GM19467 (cell line): ENCODE data around the gene NFKBIB.
"Not testable (repeated sequence)": the region's sequence is repeated elsewhere in the genome, so short reads cannot be mapped to it uniquely, and the experiment has no call there.

Source experiments
- ATAC-seq: cut with Tn5 transposase; IDR thresholded peaks from one replicate; pipeline ENCODE4 v1.9.1; 2021; ENCODE audit warnings: mild to moderate bottlenecking, moderate library complexity; ENCODE audit not compliant: unreplicated experiment

NFKBIB gene

GRCh38 chr19:38899447-38900201, at the start of gene NFKBIB, which contains the start of gene SIRT2:
Gene NFKBIB (plus strand): TSS chr19:38899969. CDS start chr19:38900033, 64 bp downstream.
Gene SIRT2 (minus strand): TSS chr19:38899618. CDS start chr19:38899521, 97 bp downstream.
- peak; percentile 90 for ATAC-seq

DNA sequence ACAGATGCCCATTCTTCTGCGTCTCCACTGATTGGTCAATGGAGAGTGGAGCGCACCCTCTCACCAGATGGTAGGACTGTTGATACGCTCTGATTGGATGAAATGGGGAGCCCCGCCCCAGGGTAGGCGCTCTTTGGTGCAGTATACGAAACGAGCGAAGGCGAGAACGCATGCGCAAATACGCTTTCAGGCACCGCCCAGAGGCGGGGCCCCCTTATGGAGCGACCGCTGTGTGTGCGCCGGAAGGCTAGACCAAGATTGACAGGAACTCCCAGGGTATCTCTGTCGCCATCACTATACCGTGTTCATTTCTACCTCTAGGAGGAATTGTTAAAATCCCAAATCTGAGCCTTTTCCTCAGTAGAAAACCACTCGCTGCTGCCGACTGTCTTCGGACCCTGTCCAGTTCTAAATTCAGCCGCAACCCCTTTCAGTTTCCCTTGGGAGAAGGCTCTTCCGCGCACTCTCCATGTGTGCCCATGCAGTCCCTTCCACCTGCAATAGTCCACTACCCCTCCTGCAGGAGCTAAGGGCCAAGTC, 49.3 kb upstream of the NFKBIB start:
- ATAC-seq = peak; percentile 53

DNA sequence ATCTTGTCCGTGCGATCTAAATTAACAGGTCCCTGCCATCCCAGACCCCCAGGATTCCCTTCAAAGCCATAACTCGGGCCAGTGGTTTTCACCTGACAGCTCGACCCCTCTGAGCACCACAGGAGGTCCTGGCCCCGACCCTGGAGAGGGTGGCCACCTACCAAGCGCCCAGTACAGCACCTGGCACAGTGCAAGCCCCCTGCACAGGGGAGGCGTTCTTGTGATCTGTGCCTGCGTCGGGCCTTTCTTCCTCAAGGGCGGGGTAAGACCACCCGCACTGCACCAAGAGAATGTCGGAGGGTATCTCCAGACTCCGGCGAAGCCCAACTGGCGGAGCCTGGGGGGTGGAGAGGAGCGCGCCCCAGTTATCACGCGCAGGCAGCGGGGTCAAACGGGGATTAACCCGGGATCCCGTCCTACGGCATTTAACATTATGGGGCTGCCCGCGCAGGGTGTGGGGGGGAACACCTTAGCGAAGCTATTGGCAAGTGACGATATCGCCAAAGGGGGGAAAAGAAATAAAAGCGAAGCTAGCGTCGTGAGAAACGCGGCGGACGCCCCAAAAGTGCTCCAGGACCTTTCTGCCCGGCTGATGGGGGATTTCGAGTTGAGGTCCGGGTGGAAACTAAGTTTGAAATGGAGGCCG, 48.7 kb upstream of the NFKBIB start:
- ATAC-seq = no peak

GRCh38 chr19:38851622-38852230, 48.0 kb upstream of the NFKBIB start:
- ATAC-seq = no peak

GRCh38 chr19:38852231-38853044, 47.3 kb upstream of the NFKBIB start:
- no peak for ATAC-seq

DNA sequence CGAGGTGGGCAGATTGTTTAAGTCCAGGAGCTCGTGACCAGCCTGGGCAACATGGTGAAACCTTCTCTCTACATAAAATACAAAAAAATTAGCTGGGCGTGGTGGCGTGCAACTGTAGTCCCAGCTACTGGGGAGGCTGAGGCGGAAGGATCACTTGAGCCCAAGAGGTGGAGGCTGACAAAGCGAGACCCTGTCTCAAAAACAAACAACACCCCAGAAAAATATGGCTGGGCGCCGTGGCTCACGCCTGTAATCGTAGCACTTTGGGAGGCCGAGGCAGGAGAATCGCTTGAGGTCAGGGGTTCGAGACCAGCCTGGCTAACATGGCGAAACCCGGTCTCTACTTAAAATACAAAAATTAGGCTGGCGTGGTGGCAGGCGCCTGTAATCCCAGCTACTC, 46.6 kb upstream of the NFKBIB start:
- ATAC-seq = no peak

GRCh38 chr19:38854961-38855360, 44.8 kb upstream of the NFKBIB start:
- ATAC-seq = not testable (repeated sequence)

DNA sequence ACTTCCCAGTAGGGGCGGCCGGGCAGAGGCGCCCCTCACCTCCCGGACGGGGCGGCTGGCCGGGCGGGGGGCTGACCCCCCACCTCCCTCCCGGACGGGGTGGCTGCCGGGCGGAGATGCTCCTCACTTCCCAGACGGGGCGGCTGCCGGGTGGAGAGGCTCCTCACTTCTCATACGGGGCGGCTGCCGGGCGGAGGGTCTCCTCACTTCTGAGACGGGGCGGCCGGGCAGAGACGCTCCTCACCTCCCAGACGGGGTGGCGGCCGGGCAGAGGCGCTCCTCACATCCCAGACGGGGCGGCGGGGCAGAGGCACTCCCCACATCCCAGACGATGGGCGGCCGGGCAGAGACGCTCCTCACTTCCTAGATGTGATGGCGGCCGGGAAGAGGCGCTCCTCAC, 44.0 kb upstream of the NFKBIB start:
- not testable (repeated sequence) for ATAC-seq

GRCh38 chr19:38856813-38857212, 43.0 kb upstream of the NFKBIB start:
- no peak for ATAC-seq

DNA sequence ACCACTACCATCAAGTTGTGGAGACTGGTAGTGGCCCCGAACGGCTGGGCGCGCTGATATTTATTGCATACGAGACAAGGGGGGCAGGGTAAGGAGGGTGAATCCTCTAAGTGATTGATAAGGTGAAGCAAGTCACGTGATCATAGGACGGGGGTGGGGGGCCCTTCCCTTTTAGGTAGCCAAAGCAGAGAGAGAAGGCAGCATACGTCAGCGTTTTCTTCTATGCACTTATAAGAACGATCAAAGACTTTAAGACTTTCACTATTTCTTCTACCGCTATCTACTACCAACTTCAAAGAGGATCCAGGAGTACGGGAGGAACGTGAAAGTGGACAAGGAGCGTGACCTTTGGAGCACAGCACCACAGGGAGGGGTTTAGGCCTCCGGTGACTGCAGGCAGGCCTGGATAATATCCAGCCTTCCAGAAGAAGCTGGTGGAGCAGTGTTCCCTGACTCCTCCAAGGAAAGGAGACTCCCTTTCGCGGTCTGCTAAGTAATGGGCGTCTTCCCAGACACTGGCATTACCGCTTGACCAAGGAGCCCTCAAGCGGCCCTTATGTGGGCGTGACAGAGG, 40.1 kb upstream of the NFKBIB start:
- ATAC-seq = not testable (repeated sequence)

DNA sequence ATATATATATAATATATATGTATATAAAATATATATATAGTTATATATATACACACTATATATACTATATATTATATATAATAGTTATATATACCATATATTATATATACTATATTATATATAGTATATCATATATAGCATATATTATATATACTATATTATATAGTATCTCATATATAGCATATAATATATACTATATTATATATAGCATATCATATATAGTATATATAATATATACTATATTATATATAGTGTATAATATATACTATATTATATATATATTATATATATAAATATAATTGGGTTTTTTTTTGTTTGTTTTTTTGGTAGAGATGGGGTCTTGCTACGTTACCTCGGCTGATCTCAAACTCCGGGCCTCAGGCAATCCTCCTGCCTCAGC, 38.4 kb upstream of the NFKBIB start:
- ATAC-seq = no peak

DNA sequence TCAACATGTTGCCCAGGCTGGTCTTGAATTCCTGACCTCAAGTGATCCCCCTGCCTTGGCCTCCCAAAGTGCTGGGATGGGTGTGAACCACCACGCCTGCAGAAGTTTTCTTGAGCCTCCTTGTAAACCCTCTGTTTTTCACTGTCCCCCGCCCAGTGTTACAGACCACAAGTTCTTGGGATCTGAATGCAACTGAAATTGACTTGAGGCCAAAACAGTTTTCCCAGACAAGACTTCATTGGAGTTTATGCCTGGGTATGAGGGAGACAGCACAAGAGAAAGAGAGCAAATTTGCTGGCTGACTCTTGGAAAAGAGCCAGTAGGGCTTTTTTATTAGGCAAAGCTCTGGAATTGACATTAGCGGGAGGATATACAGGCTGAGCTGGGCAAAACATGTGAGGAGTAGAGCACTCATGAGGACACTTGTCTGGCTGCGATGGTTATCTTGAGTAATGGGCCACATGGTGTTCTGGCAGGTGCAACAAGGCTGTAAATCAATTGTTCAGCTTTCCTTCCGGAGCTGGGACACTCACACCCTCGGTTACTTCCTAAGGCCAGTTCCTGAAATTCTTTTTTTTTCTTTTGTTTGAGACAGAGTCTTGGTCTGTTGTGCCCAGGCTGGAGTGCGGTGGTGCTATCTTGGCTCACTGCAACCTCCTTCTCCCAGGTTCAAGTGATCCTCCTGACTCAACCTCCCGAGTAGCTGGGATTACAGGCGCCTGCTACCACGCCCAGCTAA, 37.3 kb upstream of the NFKBIB start:
- no peak for ATAC-seq

DNA sequence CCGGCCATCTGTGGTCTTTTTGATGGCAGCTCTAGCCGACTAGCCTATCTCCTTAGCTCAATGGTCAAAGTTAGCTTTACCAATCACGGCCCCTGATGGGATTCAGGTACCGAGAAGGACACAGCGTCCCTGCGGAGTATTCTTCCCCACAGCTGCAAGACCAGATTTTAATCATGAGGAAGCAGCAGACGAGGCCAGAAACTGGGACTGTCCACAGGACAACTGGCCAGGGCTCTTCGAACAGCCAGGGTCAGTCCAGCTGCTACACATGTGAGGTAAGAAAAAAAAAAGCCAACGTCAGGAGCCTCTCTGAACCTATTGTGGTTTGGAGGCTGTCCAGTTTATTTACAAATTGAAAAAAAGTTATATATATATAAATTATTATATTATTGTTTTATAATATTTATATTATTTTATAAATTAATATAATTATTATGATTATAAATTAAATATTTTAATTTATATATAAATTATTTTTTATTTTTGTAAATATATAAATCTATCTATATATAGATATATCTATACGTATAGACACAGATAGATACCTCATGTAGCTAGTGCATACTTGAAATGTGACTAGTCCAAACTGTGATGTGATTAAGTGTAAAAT, 32.5 kb upstream of the NFKBIB start:
- ATAC-seq = no peak

- ATAC-seq = no peak
Measured at GRCh38 chr19:38868551-38868950, 31.2 kb upstream of the NFKBIB start.

- ATAC-seq = no peak
Measured at GRCh38 chr19:38869160-38869835, 30.5 kb upstream of the NFKBIB start.

- ATAC-seq = peak; percentile 62
Measured at GRCh38 chr19:38869836-38870607, 29.7 kb upstream of the NFKBIB start.

DNA sequence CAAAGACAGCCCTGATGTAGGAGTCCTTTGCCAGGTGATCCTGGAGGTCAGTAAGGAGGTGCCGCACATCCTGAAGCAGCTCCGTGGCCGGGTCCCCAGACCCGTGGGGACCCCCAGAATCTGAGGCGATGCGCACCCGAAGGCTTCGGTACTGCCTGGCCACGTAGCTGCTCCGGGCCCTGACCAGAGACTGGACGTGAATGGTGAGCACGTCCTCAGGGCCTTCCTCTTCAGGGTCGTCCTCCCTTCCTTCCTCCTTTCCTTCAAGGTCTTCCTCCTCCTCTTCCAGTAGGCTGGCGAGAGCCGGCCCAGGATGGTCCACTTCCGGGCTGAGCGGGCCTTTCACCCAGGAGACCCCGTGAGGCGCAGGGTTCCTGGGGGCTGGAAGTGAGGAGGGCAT, 29.2 kb upstream of the NFKBIB start:
- ATAC-seq = no peak

DNA sequence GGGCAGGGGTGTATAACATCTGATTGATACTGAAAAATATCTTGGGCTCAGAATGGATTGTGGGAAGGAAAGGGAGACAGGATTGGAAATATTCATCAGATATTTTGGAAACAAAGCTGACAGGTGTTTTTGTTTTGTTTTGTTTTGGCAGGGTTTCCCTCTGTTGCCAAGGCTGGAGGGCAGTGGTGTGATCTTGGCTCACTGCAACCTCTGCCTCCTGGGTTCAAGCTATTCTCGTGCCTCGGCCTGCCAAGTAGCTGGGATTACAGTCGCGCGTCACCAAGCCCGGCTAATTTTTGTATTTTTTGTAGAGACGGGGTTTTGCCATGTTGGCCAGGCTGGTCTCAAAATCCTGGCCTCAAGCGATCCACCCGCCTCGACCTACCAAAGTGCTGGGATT, 26.4 kb upstream of the NFKBIB start:
- ATAC-seq = not testable (repeated sequence)
